LNCAP (cell line): ENCODE measurements around the gene ITPR1.
A peak's percentile ranks its signal among the peaks of the same experiment; 100 is the strongest.

ENCODE experiments used
- TF ChIP-seq, protein P1 (sequence below): fragments of 450-650 bp; IDR thresholded peaks from 2 replicates; pipeline ENCODE4 v1.5.1; 2017; ENCODE audit warnings: mild to moderate bottlenecking

Gene ITPR1

DNA sequence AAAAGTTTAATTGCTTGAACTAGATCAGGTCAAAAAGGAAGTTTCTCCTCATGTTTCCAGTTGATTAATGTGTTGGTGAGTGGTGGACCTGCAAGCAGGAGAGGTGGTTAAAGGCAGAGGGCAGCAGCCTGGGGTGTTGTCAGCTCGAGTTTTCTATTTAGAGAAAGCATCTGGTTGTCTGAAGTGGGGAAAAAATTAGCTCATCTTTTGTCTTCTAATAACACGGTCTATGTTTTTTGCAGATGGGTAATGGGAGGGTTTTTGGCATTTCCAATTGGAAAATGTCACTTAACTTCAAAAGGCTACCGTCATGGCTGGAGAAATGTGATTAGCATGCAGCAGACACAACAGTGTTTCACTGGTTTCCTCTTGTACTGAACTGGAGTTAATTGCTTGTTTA is 122.6 kb downstream of the ITPR1 start:
- TF ChIP-seq, protein P1, sequence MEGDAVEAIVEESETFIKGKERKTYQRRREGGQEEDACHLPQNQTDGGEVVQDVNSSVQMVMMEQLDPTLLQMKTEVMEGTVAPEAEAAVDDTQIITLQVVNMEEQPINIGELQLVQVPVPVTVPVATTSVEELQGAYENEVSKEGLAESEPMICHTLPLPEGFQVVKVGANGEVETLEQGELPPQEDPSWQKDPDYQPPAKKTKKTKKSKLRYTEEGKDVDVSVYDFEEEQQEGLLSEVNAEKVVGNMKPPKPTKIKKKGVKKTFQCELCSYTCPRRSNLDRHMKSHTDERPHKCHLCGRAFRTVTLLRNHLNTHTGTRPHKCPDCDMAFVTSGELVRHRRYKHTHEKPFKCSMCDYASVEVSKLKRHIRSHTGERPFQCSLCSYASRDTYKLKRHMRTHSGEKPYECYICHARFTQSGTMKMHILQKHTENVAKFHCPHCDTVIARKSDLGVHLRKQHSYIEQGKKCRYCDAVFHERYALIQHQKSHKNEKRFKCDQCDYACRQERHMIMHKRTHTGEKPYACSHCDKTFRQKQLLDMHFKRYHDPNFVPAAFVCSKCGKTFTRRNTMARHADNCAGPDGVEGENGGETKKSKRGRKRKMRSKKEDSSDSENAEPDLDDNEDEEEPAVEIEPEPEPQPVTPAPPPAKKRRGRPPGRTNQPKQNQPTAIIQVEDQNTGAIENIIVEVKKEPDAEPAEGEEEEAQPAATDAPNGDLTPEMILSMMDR = no peak

DNA sequence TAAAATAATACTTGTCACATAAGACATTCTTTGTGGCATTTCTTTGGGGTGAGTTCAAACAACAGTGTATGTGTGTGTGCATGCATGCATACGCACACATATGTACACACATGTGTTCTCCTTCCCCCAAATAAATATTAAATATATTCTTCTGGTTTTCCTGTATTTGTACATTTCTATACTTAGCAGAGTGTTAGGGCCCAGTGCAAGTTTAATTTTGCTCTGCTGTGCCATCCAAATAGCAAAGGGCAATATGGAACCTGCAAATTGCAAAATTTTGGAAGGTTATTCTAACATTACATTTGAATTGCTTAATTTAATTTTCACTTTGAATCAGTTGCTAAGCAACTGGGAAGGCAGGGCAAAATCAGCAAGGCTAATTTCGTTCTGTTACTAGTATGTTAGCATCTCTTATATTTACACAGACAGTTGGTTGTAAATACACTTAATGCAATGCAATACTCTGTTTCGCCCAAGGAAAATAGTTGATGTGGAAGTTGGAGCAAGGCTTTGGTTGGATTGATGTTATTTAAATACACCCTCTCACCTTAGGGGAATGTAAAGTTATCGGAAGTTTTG is 130.4 kb downstream of the ITPR1 start:
- TF ChIP-seq, protein P1 = no peak

DNA sequence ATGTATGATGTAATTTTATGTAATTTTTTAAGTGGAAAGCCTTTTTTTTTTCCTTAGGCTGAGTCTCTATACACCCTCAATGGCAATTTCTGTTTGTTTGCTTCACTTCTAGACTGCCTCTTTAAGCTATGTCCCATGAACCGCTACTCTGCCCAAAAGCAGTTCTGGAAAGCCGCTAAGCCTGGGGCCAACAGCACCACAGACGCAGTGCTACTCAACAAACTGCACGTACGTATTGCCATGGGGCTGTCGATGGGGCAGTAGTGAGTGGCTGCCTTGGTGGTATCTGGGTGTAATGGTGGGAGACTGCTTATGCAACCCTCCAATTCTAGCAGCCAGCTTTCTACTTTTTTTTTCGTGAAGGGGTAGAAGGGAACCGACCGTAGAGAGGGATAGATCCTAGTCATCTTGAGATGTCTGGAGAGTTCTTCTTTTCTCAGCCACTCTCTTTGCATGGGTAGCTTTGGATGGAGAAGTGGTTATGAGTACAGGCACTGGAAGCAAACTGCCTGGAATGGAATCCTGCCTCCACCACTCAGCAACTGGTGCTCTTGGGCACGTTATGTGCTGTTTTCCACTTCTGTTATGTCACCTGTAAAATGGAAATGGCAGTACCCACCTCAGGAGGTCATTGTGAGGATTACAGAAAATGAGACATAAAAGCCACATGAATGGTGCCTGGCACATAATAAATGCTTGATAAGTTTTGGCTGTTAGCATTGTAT is 134.7 kb downstream of the ITPR1 start:
- TF ChIP-seq, protein P1 = no peak

DNA sequence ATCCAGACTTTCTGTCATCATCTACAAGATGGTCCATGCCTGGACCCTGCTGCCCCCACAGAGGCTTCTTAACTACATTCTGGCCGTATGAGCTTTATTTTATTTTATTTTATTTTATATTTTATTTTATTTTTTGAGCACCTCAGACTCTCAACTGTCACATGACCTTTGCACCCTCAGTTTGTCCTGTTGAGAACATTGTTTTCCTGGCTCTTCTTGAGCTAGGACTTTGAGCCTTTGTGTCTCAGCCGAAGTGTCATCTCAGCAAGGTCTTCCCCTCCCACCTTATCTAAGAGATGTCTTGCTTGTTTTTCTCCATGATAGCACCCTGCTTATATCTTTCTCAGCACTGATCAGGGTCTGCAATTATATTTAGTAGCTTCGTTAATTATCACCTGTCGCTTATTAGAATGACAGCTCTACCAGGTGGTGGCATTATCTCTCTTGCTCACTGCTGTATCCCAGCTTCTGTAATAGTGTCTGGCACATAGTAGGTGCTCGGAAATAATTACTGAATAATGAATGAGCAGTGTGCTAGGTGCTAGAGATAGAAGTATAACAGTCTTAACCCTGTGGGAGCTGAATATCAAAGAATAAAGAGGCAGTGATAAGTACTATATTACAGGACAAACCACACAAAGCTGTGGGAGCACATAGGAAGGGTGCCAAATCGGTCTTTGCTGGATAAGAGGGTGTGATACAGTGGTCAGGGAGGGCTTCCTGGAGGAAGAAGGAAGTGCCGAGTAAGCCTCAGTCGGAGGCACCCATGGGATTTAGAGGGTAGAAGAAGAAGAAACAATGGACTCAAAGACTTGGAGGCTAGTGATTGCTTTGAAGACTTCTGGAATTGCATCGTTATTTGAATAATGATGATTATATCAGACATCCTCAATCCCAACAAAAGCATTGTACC is 136.2 kb downstream of the ITPR1 start:
- TF ChIP-seq, protein P1 = no peak

DNA sequence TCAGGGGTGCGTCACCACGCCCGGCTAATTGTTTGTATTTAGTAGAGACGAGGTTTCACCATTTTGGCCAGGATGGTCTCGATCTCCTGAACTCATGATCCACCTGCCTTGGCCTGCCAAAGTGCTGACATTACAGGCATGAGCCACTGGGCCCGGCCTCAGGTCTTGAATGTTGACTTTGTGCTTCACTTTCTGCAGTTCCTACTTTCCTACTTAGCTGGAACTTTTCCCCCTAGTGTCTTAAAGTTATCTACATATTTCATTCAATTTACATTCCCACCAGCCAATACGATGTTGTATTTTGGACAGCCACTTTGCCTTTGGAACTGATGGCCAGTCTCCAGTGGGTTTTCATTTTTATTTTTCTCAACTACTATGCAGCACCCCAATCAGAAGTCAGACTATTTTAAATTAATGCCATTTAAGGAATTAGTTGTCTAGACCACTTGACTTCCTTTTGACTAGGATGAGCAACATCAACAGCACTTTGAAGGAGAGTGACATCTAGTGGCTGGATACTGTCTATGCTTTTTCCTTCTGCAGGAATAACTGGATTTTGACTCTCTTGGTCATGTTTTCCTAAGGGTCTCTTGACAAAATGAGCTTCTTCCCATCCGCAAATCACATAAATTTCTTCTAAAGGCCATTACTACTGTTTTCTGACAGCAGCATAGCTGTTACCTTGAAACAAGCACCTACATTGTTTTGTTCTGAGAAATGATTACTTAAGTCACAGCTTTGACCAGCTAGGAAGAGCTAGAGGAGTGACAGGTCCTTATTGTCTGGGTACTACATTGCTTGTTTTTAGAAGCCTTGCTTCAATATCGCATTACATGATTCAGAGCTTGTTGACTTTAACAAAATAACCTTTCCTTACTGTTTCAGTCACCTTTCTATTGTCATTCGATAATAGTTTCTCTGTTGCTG is 140.2 kb downstream of the ITPR1 start:
- TF ChIP-seq, protein P1 = peak; percentile 90

DNA sequence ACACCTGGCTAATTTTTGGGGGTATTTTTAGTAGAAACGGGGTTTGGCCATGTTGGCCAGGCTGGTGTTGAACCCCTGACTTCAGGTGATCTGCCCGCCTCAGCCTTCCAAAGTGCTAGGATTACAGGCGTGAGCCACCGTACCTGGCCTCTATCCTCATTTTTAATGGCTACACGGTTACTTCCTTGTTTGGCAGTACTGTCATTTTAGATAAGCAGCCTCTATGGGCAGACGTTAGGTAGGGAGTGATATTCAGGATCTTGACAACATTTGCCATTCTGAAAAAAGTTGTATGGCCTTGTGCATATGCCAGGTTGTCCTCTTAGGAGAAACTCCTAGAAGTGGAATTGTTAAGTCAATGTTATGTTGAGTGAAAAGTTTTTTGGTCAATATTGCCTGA is 141.7 kb downstream of the ITPR1 start:
- TF ChIP-seq, protein P1 = no peak

DNA sequence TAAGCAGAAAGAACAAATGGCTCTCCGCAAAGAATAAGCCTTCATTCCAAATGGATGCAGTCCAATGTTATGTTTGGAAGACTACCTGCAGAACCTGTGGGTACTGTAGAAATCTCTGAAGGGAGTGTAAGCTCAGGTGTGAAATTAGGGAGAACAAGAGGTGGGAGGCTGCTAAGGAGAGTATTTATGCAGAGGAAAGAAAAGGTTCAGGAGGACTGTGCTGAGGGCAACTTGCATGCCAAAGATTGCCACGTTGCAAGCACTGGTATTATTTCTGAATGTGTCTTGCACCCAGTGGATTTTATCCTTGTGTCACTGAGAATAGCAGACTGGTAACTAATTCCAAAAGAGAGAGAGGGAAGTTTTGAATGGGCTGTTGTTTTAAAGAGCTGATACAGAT is 144.1 kb downstream of the ITPR1 start:
- TF ChIP-seq, protein P1 = no peak
